ENCODE measurements around the gene SLC24A3.

Gene SLC24A3

GRCh38 chr20:19349879-19350278, 137.4 kb downstream of the SLC24A3 start:
- no peaks in the 10 kb centered on the region for H3K36me3 Mint-ChIP-seq
- H3K9me3 Mint-ChIP-seq (ENCODE audit: low read depth), result no peaks in the 10 kb centered on the region
- no peaks in the 10 kb centered on the region for H3K4me1 Mint-ChIP-seq (ENCODE audit: low read depth)
- H3K27me3 Mint-ChIP-seq, result peaks cover 2% of the 10 kb centered on the region
- H3K27ac Mint-ChIP-seq, result no peak overlapping the region
- no peak overlapping the region for H3K4me3 Mint-ChIP-seq

GRCh38 chr20:19351542-19351941, 139.1 kb downstream of the SLC24A3 start:
- Mint-ChIP-seq H3K36me3 (no peaks in the 10 kb centered on the region), H3K9me3 (ENCODE audit: low read depth) (no peaks in the 10 kb centered on the region), H3K4me3 (no peak overlapping the region), H3K27ac (no peak overlapping the region), H3K27me3 (peaks cover 2% of the 10 kb centered on the region), H3K4me1 (ENCODE audit: low read depth) (no peaks in the 10 kb centered on the region)

GRCh38 chr20:19354950-19355349, 142.5 kb downstream of the SLC24A3 start:
- H3K4me3 Mint-ChIP-seq, result no peak overlapping the region
- no peaks in the 10 kb centered on the region for H3K36me3 Mint-ChIP-seq
- no peaks in the 10 kb centered on the region for H3K4me1 Mint-ChIP-seq (ENCODE audit: low read depth)
- no peak overlapping the region for H3K27ac Mint-ChIP-seq
- no peaks in the 10 kb centered on the region for H3K9me3 Mint-ChIP-seq (ENCODE audit: low read depth)
- peaks cover 2% of the 10 kb centered on the region for H3K27me3 Mint-ChIP-seq

- Mint-ChIP-seq H3K4me1 (ENCODE audit: low read depth) (no peaks in the 10 kb centered on the region), H3K9me3 (ENCODE audit: low read depth) (no peaks in the 10 kb centered on the region), H3K27me3 (no peaks in the 10 kb centered on the region), H3K27ac (no peak overlapping the region), H3K4me3 (no peak overlapping the region), H3K36me3 (no peaks in the 10 kb centered on the region)
These were observed 149.3 kb downstream of the SLC24A3 start for GRCh38 chr20:19361790-19362189.

GRCh38 chr20:19363476-19363875, 151.0 kb downstream of the SLC24A3 start:
- H3K4me1 Mint-ChIP-seq (ENCODE audit: low read depth), result no peaks in the 10 kb centered on the region
- no peak overlapping the region for H3K4me3 Mint-ChIP-seq
- H3K9me3 Mint-ChIP-seq (ENCODE audit: low read depth), result no peaks in the 10 kb centered on the region
- H3K27me3 Mint-ChIP-seq, result no peaks in the 10 kb centered on the region
- H3K36me3 Mint-ChIP-seq, result no peaks in the 10 kb centered on the region
- no peak overlapping the region for H3K27ac Mint-ChIP-seq

GRCh38 chr20:19367591-19367990, 155.1 kb downstream of the SLC24A3 start:
- Mint-ChIP-seq H3K27ac (no peak overlapping the region), H3K4me1 (ENCODE audit: low read depth) (no peaks in the 10 kb centered on the region), H3K27me3 (peaks cover 3% of the 10 kb centered on the region), H3K36me3 (no peaks in the 10 kb centered on the region), H3K4me3 (no peak overlapping the region), H3K9me3 (ENCODE audit: low read depth) (no peaks in the 10 kb centered on the region)

GRCh38 chr20:19368351-19368750, 155.9 kb downstream of the SLC24A3 start:
- no peaks in the 10 kb centered on the region for H3K36me3 Mint-ChIP-seq
- no peak overlapping the region for H3K27ac Mint-ChIP-seq
- peaks cover 3% of the 10 kb centered on the region for H3K27me3 Mint-ChIP-seq
- H3K4me3 Mint-ChIP-seq, result no peak overlapping the region
- no peaks in the 10 kb centered on the region for H3K9me3 Mint-ChIP-seq (ENCODE audit: low read depth)
- H3K4me1 Mint-ChIP-seq (ENCODE audit: low read depth), result no peaks in the 10 kb centered on the region

GRCh38 chr20:19370076-19371075, 157.9 kb downstream of the SLC24A3 start:
- no peak overlapping the region for H3K4me3 Mint-ChIP-seq
- H3K27me3 Mint-ChIP-seq, result peaks cover 3% of the 10 kb centered on the region
- H3K36me3 Mint-ChIP-seq, result no peaks in the 10 kb centered on the region
- H3K4me1 Mint-ChIP-seq (ENCODE audit: low read depth), result no peaks in the 10 kb centered on the region
- no peaks in the 10 kb centered on the region for H3K9me3 Mint-ChIP-seq (ENCODE audit: low read depth)
- no peak overlapping the region for H3K27ac Mint-ChIP-seq

- no peaks in the 10 kb centered on the region for H3K36me3 Mint-ChIP-seq
- peaks cover 3% of the 10 kb centered on the region for H3K27me3 Mint-ChIP-seq
- H3K9me3 Mint-ChIP-seq (ENCODE audit: low read depth), result no peaks in the 10 kb centered on the region
- H3K27ac Mint-ChIP-seq, result no peak overlapping the region
- no peaks in the 10 kb centered on the region for H3K4me1 Mint-ChIP-seq (ENCODE audit: low read depth)
- H3K4me3 Mint-ChIP-seq, result no peak overlapping the region
These were observed 158.7 kb downstream of the SLC24A3 start for GRCh38 chr20:19371112-19371511.

GRCh38 chr20:19374216-19374615, 161.8 kb downstream of the SLC24A3 start:
- H3K27me3 Mint-ChIP-seq, result peaks cover 4% of the 10 kb centered on the region
- H3K4me3 Mint-ChIP-seq, result no peak overlapping the region
- H3K36me3 Mint-ChIP-seq, result no peaks in the 10 kb centered on the region
- H3K4me1 Mint-ChIP-seq (ENCODE audit: low read depth), result no peaks in the 10 kb centered on the region
- H3K9me3 Mint-ChIP-seq (ENCODE audit: low read depth), result no peaks in the 10 kb centered on the region
- no peak overlapping the region for H3K27ac Mint-ChIP-seq

GRCh38 chr20:19375395-19375794, 163.0 kb downstream of the SLC24A3 start:
- Mint-ChIP-seq H3K4me3 (no peak overlapping the region), H3K27ac (no peak overlapping the region), H3K36me3 (no peaks in the 10 kb centered on the region), H3K4me1 (ENCODE audit: low read depth) (no peaks in the 10 kb centered on the region), H3K27me3 (peaks cover 4% of the 10 kb centered on the region), H3K9me3 (ENCODE audit: low read depth) (no peaks in the 10 kb centered on the region)

- Mint-ChIP-seq H3K27ac (no peak overlapping the region), H3K4me3 (no peak overlapping the region), H3K4me1 (ENCODE audit: low read depth) (no peaks in the 10 kb centered on the region), H3K27me3 (peaks cover 4% of the 10 kb centered on the region), H3K36me3 (no peaks in the 10 kb centered on the region), H3K9me3 (ENCODE audit: low read depth) (no peaks in the 10 kb centered on the region)
These were observed 163.4 kb downstream of the SLC24A3 start for GRCh38 chr20:19375801-19376200.

GRCh38 chr20:19376451-19377229, 164.2 kb downstream of the SLC24A3 start:
- Mint-ChIP-seq H3K27ac (no peak overlapping the region), H3K4me3 (no peak overlapping the region), H3K27me3 (peaks cover 4% of the 10 kb centered on the region), H3K9me3 (ENCODE audit: low read depth) (no peaks in the 10 kb centered on the region), H3K36me3 (no peaks in the 10 kb centered on the region), H3K4me1 (ENCODE audit: low read depth) (no peaks in the 10 kb centered on the region)

GRCh38 chr20:19378058-19378457, 165.6 kb downstream of the SLC24A3 start:
- peaks cover 1% of the 10 kb centered on the region for H3K27me3 Mint-ChIP-seq
- no peaks in the 10 kb centered on the region for H3K36me3 Mint-ChIP-seq
- H3K4me1 Mint-ChIP-seq (ENCODE audit: low read depth), result no peaks in the 10 kb centered on the region
- H3K4me3 Mint-ChIP-seq, result no peak overlapping the region
- no peak overlapping the region for H3K27ac Mint-ChIP-seq
- no peaks in the 10 kb centered on the region for H3K9me3 Mint-ChIP-seq (ENCODE audit: low read depth)

GRCh38 chr20:19380211-19380610, 167.8 kb downstream of the SLC24A3 start:
- Mint-ChIP-seq H3K9me3 (ENCODE audit: low read depth) (no peaks in the 10 kb centered on the region), H3K4me1 (ENCODE audit: low read depth) (no peaks in the 10 kb centered on the region)

More at GRCh38 chr20:19380211-19380610, 167.8 kb downstream of the SLC24A3 start:
- no peak overlapping the region for H3K27ac Mint-ChIP-seq
- H3K4me3 Mint-ChIP-seq, result no peak overlapping the region
- peaks cover 1% of the 10 kb centered on the region for H3K27me3 Mint-ChIP-seq
- no peaks in the 10 kb centered on the region for H3K36me3 Mint-ChIP-seq

Measured in activated naive CD8-positive, alpha-beta T cell (primary cell).